ENCODE data around the gene VEZF1.

The VEZF1 gene

DNA sequence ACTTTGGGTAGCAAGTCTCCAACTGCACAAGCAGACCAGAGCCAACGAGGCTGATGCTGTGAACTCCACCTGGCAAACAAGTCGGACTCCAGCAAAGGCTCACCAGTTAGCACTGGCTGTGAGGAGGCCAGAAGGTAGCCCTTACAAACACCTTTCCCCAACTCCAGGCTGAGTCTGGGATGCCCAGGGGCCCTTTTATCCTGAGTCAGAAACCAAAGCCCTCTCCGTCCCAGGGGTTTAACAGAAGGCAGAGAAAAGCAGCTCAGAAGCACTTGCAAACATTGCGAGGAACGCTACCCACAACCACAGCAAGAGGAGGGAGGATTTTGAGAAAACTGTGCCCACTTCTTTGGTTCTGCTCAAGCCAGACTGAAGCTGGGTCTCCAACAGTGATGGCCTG lies 57.8 kb downstream of the VEZF1 start:
- H3K27ac ChIP-seq (ENCODE audit: low read depth, low read length): peak overlapping the region; percentile 63
- no peaks in the 10 kb centered on the region for H3K9me3 ChIP-seq (ENCODE audit: low read length)
- no peaks in the 10 kb centered on the region for H3K27me3 ChIP-seq (ENCODE audit: control insufficient read depth in 1 of 2, insufficient read depth in 2 of 2, low read length in 2 of 2)
- no peak overlapping the region for H3K9ac ChIP-seq (ENCODE audit: low read length)
- no peaks in the 10 kb centered on the region for H3K36me3 ChIP-seq (ENCODE audit: insufficient read depth, low read length)
- no peak overlapping the region for H3K4me3 ChIP-seq (ENCODE audit: low read depth in 1 of 2, low read length in 2 of 2)
- H3K4me1 ChIP-seq (ENCODE audit: insufficient read depth, low read length): peaks cover 82% of the 10 kb centered on the region

- Histone ChIP-seq H3K36me3 (ENCODE audit: insufficient read depth, low read length) (no peaks in the 10 kb centered on the region), H3K4me3 (ENCODE audit: low read depth in 1 of 2, low read length in 2 of 2) (no peak overlapping the region), H3K4me1 (ENCODE audit: insufficient read depth, low read length) (peaks cover 82% of the 10 kb centered on the region), H3K27me3 (ENCODE audit: control insufficient read depth in 1 of 2, insufficient read depth in 2 of 2, low read length in 2 of 2) (no peaks in the 10 kb centered on the region), H3K9ac (ENCODE audit: low read length) (no peak overlapping the region), H3K27ac (ENCODE audit: low read depth, low read length) (peak overlapping the region; percentile 59), H3K9me3 (ENCODE audit: low read length) (no peaks in the 10 kb centered on the region)
Observed at GRCh38 chr17:57929386-57929785, 58.7 kb downstream of the VEZF1 start.

GRCh38 chr17:57928928-57929327 lies 59.1 kb downstream of the VEZF1 start:
- no peaks in the 10 kb centered on the region for H3K27me3 ChIP-seq (ENCODE audit: control insufficient read depth in 1 of 2, insufficient read depth in 2 of 2, low read length in 2 of 2)
- no peak overlapping the region for H3K9ac ChIP-seq (ENCODE audit: low read length)
- no peaks in the 10 kb centered on the region for H3K36me3 ChIP-seq (ENCODE audit: insufficient read depth, low read length)
- H3K27ac ChIP-seq (ENCODE audit: low read depth, low read length): peak overlapping the region; percentile 59
- H3K4me1 ChIP-seq (ENCODE audit: insufficient read depth, low read length): peaks cover 82% of the 10 kb centered on the region
- no peak overlapping the region for H3K4me3 ChIP-seq (ENCODE audit: low read depth in 1 of 2, low read length in 2 of 2)
- H3K9me3 ChIP-seq (ENCODE audit: low read length): no peaks in the 10 kb centered on the region

DNA sequence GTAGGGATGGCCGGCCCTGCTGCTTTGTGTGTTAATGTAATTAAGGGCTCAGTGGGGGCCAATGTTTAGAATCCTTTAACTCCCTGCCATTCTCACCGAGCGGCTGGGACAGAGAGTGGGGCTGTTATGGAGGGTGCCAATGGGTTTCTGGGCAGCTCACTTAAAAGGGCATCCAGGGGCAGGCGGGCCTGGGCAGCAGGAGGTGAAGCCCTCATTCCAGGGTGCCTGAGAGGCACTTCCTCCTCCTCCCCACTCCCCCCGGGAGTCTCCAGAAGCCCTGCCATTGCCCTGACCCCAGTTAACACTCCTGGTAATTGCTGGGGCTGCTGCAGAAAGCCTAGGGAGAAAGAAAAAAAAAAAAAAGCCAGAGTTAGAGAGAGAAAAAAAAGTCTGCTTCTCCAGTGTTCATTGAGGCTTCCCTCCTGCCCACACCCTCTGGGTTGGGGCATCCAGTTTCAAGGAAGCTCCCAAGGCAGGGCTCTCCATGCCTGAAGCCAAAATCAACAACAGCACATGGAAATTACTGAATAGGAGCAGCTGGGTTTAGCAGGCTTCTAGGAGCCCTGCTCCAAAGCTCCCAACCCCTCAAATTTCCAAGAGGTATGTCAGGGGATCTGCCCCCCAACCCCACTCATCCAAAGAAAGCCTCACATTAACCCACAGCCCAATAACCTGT lies 60.9 kb downstream of the VEZF1 start:
- Histone ChIP-seq H3K27ac (ENCODE audit: low read depth, low read length) (peak overlapping the region; percentile 86), H3K4me3 (ENCODE audit: low read depth in 1 of 2, low read length in 2 of 2) (no peak overlapping the region), H3K9ac (ENCODE audit: low read length) (peak overlapping the region; percentile 22)

DNA sequence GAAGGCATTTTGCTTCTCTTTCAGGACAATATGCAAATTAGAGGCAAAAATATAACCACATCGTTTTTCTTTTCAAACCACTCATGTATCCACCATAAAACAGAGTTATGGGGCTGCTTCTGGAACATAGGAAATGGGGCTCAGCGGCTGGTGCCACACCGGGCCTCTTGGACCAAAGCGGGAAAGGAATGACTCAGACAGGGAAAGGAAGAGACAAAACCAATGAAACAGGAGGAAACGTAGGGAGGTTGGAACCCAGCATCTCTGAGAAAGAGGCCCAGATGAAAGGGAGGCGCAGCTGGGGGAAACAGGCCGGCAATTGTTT lies 61.4 kb downstream of the VEZF1 start:
- H3K36me3 ChIP-seq (ENCODE audit: insufficient read depth, low read length): no peaks in the 10 kb centered on the region
- H3K9me3 ChIP-seq (ENCODE audit: low read length): no peaks in the 10 kb centered on the region
- peaks cover 90% of the 10 kb centered on the region for H3K4me1 ChIP-seq (ENCODE audit: insufficient read depth, low read length)
- peak overlapping the region; percentile 22 for H3K9ac ChIP-seq (ENCODE audit: low read length)
- H3K4me3 ChIP-seq (ENCODE audit: low read depth in 1 of 2, low read length in 2 of 2): no peak overlapping the region
- H3K27ac ChIP-seq (ENCODE audit: low read depth, low read length): peak overlapping the region; percentile 86
- H3K27me3 ChIP-seq (ENCODE audit: control insufficient read depth in 1 of 2, insufficient read depth in 2 of 2, low read length in 2 of 2): no peaks in the 10 kb centered on the region

More for the DNA sequence above, 60.9 kb downstream of the VEZF1 start:
- Histone ChIP-seq H3K27me3 (ENCODE audit: control insufficient read depth in 1 of 2, insufficient read depth in 2 of 2, low read length in 2 of 2) (no peaks in the 10 kb centered on the region), H3K9me3 (ENCODE audit: low read length) (no peaks in the 10 kb centered on the region), H3K4me1 (ENCODE audit: insufficient read depth, low read length) (peaks cover 85% of the 10 kb centered on the region), H3K36me3 (ENCODE audit: insufficient read depth, low read length) (no peaks in the 10 kb centered on the region)

GRCh38 chr17:57925361-57925990 lies 62.6 kb downstream of the VEZF1 start:
- Histone ChIP-seq H3K36me3 (ENCODE audit: insufficient read depth, low read length) (no peaks in the 10 kb centered on the region), H3K27ac (ENCODE audit: low read depth, low read length) (peak overlapping the region; percentile 86), H3K9ac (ENCODE audit: low read length) (peak overlapping the region; percentile 22), H3K27me3 (ENCODE audit: control insufficient read depth in 1 of 2, insufficient read depth in 2 of 2, low read length in 2 of 2) (no peaks in the 10 kb centered on the region), H3K4me3 (ENCODE audit: low read depth in 1 of 2, low read length in 2 of 2) (no peak overlapping the region), H3K9me3 (ENCODE audit: low read length) (no peaks in the 10 kb centered on the region), H3K4me1 (ENCODE audit: insufficient read depth, low read length) (peaks cover 90% of the 10 kb centered on the region)

- H3K27ac ChIP-seq (ENCODE audit: low read depth, low read length): peak overlapping the region; percentile 86
- H3K4me3 ChIP-seq (ENCODE audit: low read depth in 1 of 2, low read length in 2 of 2): no peak overlapping the region
- no peak overlapping the region for H3K9ac ChIP-seq (ENCODE audit: low read length)
Observed at GRCh38 chr17:57924677-57925076, 63.4 kb downstream of the VEZF1 start.

More at GRCh38 chr17:57924677-57925076, 63.4 kb downstream of the VEZF1 start:
- Histone ChIP-seq H3K4me1 (ENCODE audit: insufficient read depth, low read length) (peaks cover 92% of the 10 kb centered on the region), H3K36me3 (ENCODE audit: insufficient read depth, low read length) (no peaks in the 10 kb centered on the region), H3K27me3 (ENCODE audit: control insufficient read depth in 1 of 2, insufficient read depth in 2 of 2, low read length in 2 of 2) (no peaks in the 10 kb centered on the region), H3K9me3 (ENCODE audit: low read length) (no peaks in the 10 kb centered on the region)
